Fibroblast of pulmonary artery (primary cell): ENCODE data around the gene E2F3.

Experiments used
- DNase-seq: peaks from one replicate; pipeline ENCODE4 v3.0.0-alpha.2; 2010; ENCODE audit warnings: low read depth
- H3K4me3 ChIP-seq: replicated peaks from 2 replicates; pipeline ENCODE4 v1.5.1; 2011; ENCODE audit warnings: low read depth, mild to moderate bottlenecking, control low read depth, low read length, moderate library complexity
- CTCF ChIP-seq: IDR thresholded peaks from 2 replicates; pipeline ENCODE4 v1.5.1; 2011; ENCODE audit warnings: mild to moderate bottlenecking, control low read depth, low read length, inconsistent platforms; ENCODE audit errors: missing control alignments

Gene E2F3

GRCh38 chr6:20432692-20433091 lies 31.0 kb downstream of the E2F3 start:
- no peak for TF ChIP-seq CTCF
- DNase-seq = no peak
- no peak overlapping the region for H3K4me3 ChIP-seq

GRCh38 chr6:20433321-20433720 lies 31.6 kb downstream of the E2F3 start:
- no peak overlapping the region for H3K4me3 ChIP-seq
- TF ChIP-seq CTCF = no peak
- DNase-seq = no peak

DNA sequence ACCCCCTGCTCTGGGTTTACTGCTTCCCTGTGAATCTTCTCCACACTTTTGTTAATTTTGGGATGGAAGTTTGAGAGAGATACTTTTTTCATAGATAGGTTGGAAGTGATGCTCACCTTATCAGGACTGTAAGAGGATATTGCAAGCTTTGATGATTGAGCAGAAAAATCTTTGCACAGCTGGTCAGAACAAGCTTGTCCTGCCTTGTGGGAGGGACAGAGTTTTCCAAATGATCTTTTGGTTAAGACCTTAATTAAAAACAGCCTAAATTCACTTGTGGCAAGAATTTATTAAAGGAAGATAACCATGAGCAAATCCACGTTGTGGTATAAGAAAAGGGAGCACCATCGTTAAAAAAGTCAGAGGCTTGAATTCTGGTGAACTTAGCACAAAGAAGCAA lies 32.2 kb downstream of the E2F3 start:
- no peak overlapping the region for H3K4me3 ChIP-seq
- TF ChIP-seq CTCF = no peak
- no peak for DNase-seq

GRCh38 chr6:20434766-20435165 lies 33.1 kb downstream of the E2F3 start:
- no peak for TF ChIP-seq CTCF
- no peak overlapping the region for H3K4me3 ChIP-seq
- no peak for DNase-seq

DNA sequence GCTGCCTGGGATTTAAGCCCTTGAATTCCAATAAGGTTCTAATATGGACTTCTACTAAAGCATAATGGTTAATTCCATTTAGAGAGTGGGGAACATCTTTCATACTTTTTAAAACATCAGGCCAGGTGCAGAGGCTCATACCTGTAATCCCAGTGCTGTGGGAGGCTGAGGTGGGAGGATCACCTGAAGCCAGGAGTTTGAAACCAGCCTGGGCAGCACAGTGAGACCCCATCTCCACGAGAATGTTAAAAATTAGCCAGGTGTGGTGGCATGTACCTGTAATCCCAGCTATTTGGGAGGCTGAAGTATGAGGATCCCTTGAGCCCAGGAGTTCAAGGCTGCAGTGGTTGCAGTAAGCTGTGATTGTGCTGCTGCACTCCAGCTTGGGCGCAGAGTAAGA lies 35.0 kb downstream of the E2F3 start:
- H3K4me3 ChIP-seq = no peak overlapping the region
- no peak for DNase-seq
- TF ChIP-seq CTCF = no peak

GRCh38 chr6:20437639-20438038 lies 36.0 kb downstream of the E2F3 start:
- H3K4me3 ChIP-seq = no peak overlapping the region
- DNase-seq = no peak
- TF ChIP-seq CTCF = no peak

- no peak for TF ChIP-seq CTCF
Observed at GRCh38 chr6:20438462-20439070, 36.9 kb downstream of the E2F3 start.

More at GRCh38 chr6:20438462-20439070, 36.9 kb downstream of the E2F3 start:
- H3K4me3 ChIP-seq = no peak overlapping the region
- no peak for DNase-seq
